Effector memory CD4-positive, alpha-beta T cell (primary cell): ENCODE data around the gene PDE4DIP.
"Not testable (repeated sequence)": the region's sequence is repeated elsewhere in the genome, so short reads cannot be mapped to it uniquely, and the experiment has no call there.

Experiments used
- DNase-seq, 3 donors: peaks; one replicate each; pipeline ENCODE4 v3.0.0-alpha.2; 2020
- H3K27ac ChIP-seq: 2 replicates; pipeline ENCODE4 v1.7.0; 2013; ENCODE audit warnings: mild to moderate bottlenecking, low read length, moderate library complexity; ENCODE audit not compliant: insufficient read depth, poor library complexity, severe bottlenecking
- H3K27me3 ChIP-seq: replicated peaks from 2 replicates; pipeline ENCODE4 v1.7.0; 2013; ENCODE audit warnings: mild to moderate bottlenecking, low read length; ENCODE audit not compliant: insufficient read depth, control insufficient read depth, poor library complexity, severe bottlenecking
- H3K36me3 ChIP-seq: 2 replicates; pipeline ENCODE4 v1.7.0; 2013; ENCODE audit warnings: mild to moderate bottlenecking, low read length, moderate library complexity; ENCODE audit not compliant: control insufficient read depth, insufficient read depth
- H3K4me1 ChIP-seq: 2 replicates; pipeline ENCODE4 v1.7.0; 2013; ENCODE audit warnings: low read length, mild to moderate bottlenecking; ENCODE audit not compliant: control insufficient read depth, insufficient read depth, poor library complexity, severe bottlenecking
- H3K4me3 ChIP-seq: 2 replicates; pipeline ENCODE4 v1.7.0; 2013; ENCODE audit warnings: low read length, low read depth, mild to moderate bottlenecking; ENCODE audit not compliant: insufficient read depth, poor library complexity, severe bottlenecking
- H3K9me3 ChIP-seq: 2 replicates; pipeline ENCODE4 v1.7.0; 2013; ENCODE audit warnings: mild to moderate bottlenecking, low read length, moderate library complexity; ENCODE audit not compliant: control insufficient read depth

PDE4DIP gene

DNA sequence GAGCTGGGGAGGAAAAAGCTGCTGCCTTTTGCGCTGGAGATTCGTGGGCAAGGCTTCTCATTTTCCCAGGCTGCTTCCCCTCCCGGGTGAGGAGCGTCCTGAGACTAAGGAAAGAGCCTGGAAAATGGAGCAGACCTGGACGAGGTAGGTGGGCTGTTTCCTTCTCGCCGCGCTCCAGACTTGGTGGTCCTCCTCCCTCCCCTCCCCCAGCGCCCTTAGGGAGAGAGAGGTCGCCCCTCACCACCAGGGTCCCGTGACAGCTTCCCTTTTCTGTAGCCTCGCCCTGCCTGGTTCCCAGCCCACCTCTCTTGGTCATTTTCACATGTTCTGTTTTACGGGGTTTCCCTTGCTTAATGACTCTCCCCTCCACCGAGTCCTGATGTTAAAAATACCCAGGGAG is 423 bp downstream of the PDE4DIP start:
- DNase-seq, H3K4me1 ChIP-seq, H3K9me3 ChIP-seq, H3K36me3 ChIP-seq, H3K4me3 ChIP-seq, H3K27ac ChIP-seq, H3K27me3 ChIP-seq: not testable (repeated sequence)

DNA sequence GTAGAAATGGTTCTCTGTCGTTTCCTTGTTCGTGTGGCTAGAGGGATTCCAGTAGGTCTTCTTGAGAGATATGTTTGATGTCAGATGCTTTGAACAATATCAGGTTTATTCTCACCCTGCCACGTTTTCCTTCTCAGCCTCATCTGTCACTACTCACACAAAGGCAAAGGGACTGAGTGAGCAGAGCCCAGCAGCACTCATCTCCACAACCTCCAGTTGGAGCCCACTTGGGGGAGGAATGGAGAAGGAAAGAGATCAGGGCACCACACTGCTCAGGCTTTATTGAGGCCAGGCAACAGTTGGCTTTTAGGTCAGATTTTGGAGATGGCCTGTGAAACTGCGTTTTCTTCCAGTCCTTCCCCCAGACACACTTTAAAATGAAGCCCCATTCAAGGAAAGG is 840 bp downstream of the PDE4DIP start:
- not testable (repeated sequence) for H3K36me3 ChIP-seq, H3K27ac ChIP-seq, H3K27me3 ChIP-seq, H3K4me3 ChIP-seq, DNase-seq, H3K4me1 ChIP-seq, H3K9me3 ChIP-seq

DNA sequence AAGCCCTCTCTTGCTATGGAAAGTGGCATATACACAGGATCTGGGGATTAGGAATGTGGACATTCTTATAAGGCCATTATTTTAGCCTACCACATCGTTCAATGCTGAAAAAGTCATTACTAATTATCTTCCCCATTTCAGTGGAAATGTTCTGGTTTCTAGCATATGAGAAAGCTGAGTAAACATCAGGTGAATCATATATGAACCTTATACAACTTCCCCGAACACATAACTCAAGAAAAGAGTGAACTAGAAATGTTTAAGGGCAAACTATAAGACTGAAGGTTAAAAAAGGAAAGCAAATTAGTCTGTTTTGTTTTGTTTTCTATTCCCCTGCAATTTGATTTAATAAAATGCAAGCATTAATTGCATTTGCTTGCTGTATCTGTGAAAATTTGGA is 6.1 kb downstream of the PDE4DIP start:
- not testable (repeated sequence) for DNase-seq, H3K9me3 ChIP-seq, H3K4me1 ChIP-seq, H3K4me3 ChIP-seq, H3K27ac ChIP-seq, H3K27me3 ChIP-seq, H3K36me3 ChIP-seq

DNA sequence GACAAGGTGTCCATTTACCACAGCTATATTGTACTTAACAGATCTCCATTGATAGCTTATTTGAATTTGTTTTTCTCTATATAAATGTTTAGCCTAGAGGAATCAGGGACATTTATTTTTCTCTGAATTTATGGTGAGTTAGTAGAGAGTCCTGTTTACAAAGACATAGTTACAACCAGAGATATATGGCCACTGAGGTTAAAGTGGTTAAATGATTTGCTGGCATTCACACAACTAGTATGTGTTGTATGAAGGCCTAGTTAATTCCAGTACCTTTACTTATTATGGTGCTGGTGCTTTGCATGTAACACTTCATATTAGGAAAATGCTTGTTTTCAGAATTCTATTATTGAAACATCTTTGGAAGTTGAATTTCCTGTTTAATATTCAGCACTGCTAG is 6.6 kb downstream of the PDE4DIP start:
- not testable (repeated sequence) for DNase-seq, H3K27ac ChIP-seq, H3K36me3 ChIP-seq, H3K9me3 ChIP-seq, H3K27me3 ChIP-seq, H3K4me3 ChIP-seq, H3K4me1 ChIP-seq

- not testable (repeated sequence) for H3K27ac ChIP-seq, H3K4me1 ChIP-seq, DNase-seq, H3K36me3 ChIP-seq, H3K9me3 ChIP-seq, H3K27me3 ChIP-seq, H3K4me3 ChIP-seq
Observed at GRCh38 chr1:148851684-148852083, 7.5 kb downstream of the PDE4DIP start.

- H3K9me3 ChIP-seq, H3K27me3 ChIP-seq, DNase-seq, H3K4me1 ChIP-seq, H3K4me3 ChIP-seq, H3K36me3 ChIP-seq, H3K27ac ChIP-seq: not testable (repeated sequence)
Observed at GRCh38 chr1:148853363-148853762, 9.1 kb downstream of the PDE4DIP start.

- not testable (repeated sequence) for H3K4me1 ChIP-seq, H3K27ac ChIP-seq, H3K36me3 ChIP-seq, DNase-seq, H3K9me3 ChIP-seq, H3K27me3 ChIP-seq, H3K4me3 ChIP-seq
Observed at GRCh38 chr1:148854063-148854462, 9.8 kb downstream of the PDE4DIP start.

DNA sequence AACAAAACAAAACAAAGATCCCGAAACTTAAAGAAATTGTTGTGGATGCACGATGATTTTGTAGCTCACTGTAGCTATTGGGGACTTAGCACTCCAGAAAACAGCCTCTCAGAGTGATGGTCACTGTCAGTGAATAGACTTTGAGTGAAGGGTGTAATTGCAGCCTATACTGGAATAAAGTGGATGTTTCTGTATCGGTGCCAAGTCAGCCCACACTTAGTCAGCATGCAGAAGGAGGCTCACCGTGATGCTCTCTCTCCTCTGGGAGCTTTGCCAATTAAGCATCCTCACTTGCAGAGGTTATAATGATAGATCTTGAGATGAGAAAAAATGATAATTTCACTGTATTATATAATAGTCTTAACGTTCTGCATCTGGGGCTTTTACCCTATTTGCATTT is 11.1 kb downstream of the PDE4DIP start:
- DNase-seq, H3K36me3 ChIP-seq, H3K9me3 ChIP-seq, H3K27me3 ChIP-seq, H3K27ac ChIP-seq, H3K4me3 ChIP-seq, H3K4me1 ChIP-seq: not testable (repeated sequence)

DNA sequence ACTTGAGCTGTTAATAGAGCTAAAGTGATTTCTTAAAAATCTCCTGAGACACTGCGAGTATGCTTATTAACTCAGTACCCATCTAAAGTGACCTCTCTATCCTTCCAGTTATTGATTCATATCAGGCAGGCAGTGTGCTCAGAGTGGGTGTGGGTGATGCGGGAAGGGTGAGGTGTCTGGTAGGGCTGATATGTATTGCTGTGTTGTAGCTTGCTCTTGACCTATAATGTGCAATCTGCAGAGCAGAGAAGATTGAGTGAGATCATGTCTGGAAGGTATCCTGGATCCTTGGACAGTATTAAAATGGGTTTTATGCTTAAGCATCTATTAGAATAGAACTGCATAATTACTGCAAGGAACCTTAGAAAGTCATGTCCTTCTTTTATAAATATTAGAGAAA is 15.8 kb downstream of the PDE4DIP start:
- DNase-seq, H3K36me3 ChIP-seq, H3K4me3 ChIP-seq, H3K27me3 ChIP-seq, H3K9me3 ChIP-seq, H3K4me1 ChIP-seq, H3K27ac ChIP-seq: not testable (repeated sequence)

DNA sequence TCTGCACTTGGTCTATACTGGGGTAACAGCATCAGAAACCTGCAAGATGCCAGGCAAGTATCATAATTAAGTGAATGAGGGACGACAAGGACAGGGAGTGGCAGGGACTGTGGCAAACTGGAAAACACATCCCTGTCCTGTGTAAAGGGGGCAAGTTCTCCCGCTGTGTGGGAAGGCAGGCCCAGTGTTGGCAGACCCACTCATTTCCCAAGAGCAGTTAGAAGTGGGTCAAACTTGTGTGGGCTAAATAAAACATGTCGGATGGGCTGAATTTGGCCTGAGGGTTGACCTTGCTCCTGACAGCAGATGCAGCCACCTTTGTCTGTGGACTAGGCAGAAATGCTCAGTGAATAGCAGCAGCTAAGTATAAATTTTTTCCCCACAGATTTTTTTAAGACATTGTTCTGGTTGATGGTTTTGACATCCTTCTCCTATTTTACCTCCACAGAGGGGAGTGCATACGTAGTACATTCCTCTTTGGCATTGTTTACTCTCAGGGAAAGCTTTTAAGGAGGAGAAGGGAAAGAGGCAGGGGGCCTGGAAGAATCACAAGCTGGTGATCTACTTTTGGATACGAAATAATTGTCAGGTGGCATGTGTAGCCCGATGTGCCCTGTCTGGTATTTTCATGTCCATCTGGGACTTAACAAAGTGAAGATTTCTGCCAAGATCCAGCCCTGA is 16.5 kb downstream of the PDE4DIP start:
- not testable (repeated sequence) for H3K36me3 ChIP-seq, H3K9me3 ChIP-seq, DNase-seq, H3K4me3 ChIP-seq, H3K27me3 ChIP-seq, H3K27ac ChIP-seq, H3K4me1 ChIP-seq

GRCh38 chr1:148862590-148862989 is 18.4 kb downstream of the PDE4DIP start:
- H3K4me3 ChIP-seq, H3K36me3 ChIP-seq, DNase-seq: not testable (repeated sequence)

More at GRCh38 chr1:148862590-148862989, 18.4 kb downstream of the PDE4DIP start:
- H3K4me1 ChIP-seq, H3K9me3 ChIP-seq, H3K27me3 ChIP-seq, H3K27ac ChIP-seq: not testable (repeated sequence)
